Globus pallidus (tissue), 1 donor: Measurements from ENCODE around the gene COASY.
"Not testable (repeated sequence)": the region's sequence is repeated elsewhere in the genome, so short reads cannot be mapped to it uniquely, and the experiment has no call there.

Experiments used
- DNase-seq: peaks from one replicate; pipeline ENCODE4 v3.0.0-alpha.2; 2015; ENCODE audit warnings: low spot score

COASY gene

GRCh38 chr17:42531455-42532354, 30.2 kb upstream of the COASY start:
- DNase-seq: peak; percentile 67

- DNase-seq: no peak
Observed at GRCh38 chr17:42535155-42536047, 26.5 kb upstream of the COASY start.

GRCh38 chr17:42536048-42536371, 25.9 kb upstream of the COASY start, which contains the start of gene NAGLU:
Gene NAGLU (plus strand): TSS chr17:42536241. CDS start chr17:42536273, 32 bp downstream.
- peak; percentile 94 for DNase-seq

- DNase-seq: peak; percentile 78
Observed at GRCh38 chr17:42536372-42537155, 25.4 kb upstream of the COASY start.

- DNase-seq: no peak
Observed at GRCh38 chr17:42537156-42537805, 24.7 kb upstream of the COASY start.

GRCh38 chr17:42537826-42538451, 24.0 kb upstream of the COASY start:
- no peak for DNase-seq

GRCh38 chr17:42538482-42538881, 23.5 kb upstream of the COASY start:
- no peak for DNase-seq

GRCh38 chr17:42540558-42540957, 21.4 kb upstream of the COASY start:
- DNase-seq: not testable (repeated sequence)

GRCh38 chr17:42541041-42541833, 20.7 kb upstream of the COASY start:
- no peak for DNase-seq

GRCh38 chr17:42543190-42544079, 18.5 kb upstream of the COASY start:
- DNase-seq: peak; percentile 64

- no peak for DNase-seq
Observed at GRCh38 chr17:42544874-42545283, 17.1 kb upstream of the COASY start.

- DNase-seq: not testable (repeated sequence)
Observed at GRCh38 chr17:42545755-42546505, 16.0 kb upstream of the COASY start.

- no peak for DNase-seq
Observed at GRCh38 chr17:42547001-42547461, 14.9 kb upstream of the COASY start.

GRCh38 chr17:42547698-42548069, 14.3 kb upstream of the COASY start:
- no peak for DNase-seq

- DNase-seq: no peak
Observed at GRCh38 chr17:42548070-42548837, 13.7 kb upstream of the COASY start.

- DNase-seq: no peak
Observed at GRCh38 chr17:42548993-42549755, 12.8 kb upstream of the COASY start.

GRCh38 chr17:42552736-42553135, 9.2 kb upstream of the COASY start, which contains the start of gene HSD17B1:
Gene HSD17B1 (plus strand): TSS chr17:42552923. CDS start chr17:42552934, 11 bp downstream.
- not testable (repeated sequence) for DNase-seq
